ENCODE data around the gene SSX4.
"Not testable (repeated sequence)": the region's sequence is repeated elsewhere in the genome, so short reads cannot be mapped to it uniquely, and the experiment has no call there.

The SSX4 gene

GRCh38 chrX:48433713-48434112, 50.4 kb downstream of the SSX4 start:
- DNase-seq; H3K4me1 Mint-ChIP-seq; H3K27me3 Mint-ChIP-seq (ENCODE audit: low read depth, poor library complexity); H3K4me3 Mint-ChIP-seq; H3K27ac Mint-ChIP-seq; H3K36me3 Mint-ChIP-seq (ENCODE audit: low read depth): not testable (repeated sequence)
- peaks cover 66% of the 10 kb centered on the region for H3K9me3 Mint-ChIP-seq

Data from nephron progenitor cell (in vitro differentiated cells).